Caco-2 (cell line): ENCODE measurements around the gene DAND5. TPM values are rescaled to one million over a fixed set of nuclear protein-coding genes. Genes with fewer than 3 reads are reported as not detected.

Experiments used
- BruUV-seq: library from RNA; stranded (reverse); fragments of 400-500 nt; replicated peaks from 2 replicates; lab custom pipeline; 2021; lab: Mats Ljungman, UMichigan
- CTCF ChIA-PET: fragments of 300-600 bp; sonication (Branson Sonifier 250); formaldehyde crosslinking; loops from one replicate; lab custom pipeline; 2022; ENCODE audit warnings: antibody characterized with exemption; lab: Charles Lee
- POLR2A ChIA-PET: fragments of 300-600 bp; sonication (Branson Sonifier 250); formaldehyde crosslinking; loops from one replicate; lab custom pipeline; 2022; ENCODE audit warnings: antibody characterized with exemption; lab: Charles Lee
- DNase-seq, 2 experiments: peaks; one replicate each; pipeline versions ENCODE4 v3.0.0 to v3.0.0-alpha.2; 2020 to 2022
- H3K27me3 ChIP-seq: replicated peaks from 2 replicates; pipeline ENCODE4 v1.6.0; 2011; ENCODE audit warnings: low read length; ENCODE audit not compliant: control insufficient read depth, insufficient read depth
- H3K36me3 ChIP-seq: 2 replicates; pipeline ENCODE4 v1.5.1; 2011; ENCODE audit warnings: low read length; ENCODE audit not compliant: control insufficient read depth, insufficient read depth
- H3K4me1 ChIP-seq: fragments of 250-450 bp; sonication (Bioruptor Pico); 2 replicates; pipeline ENCODE4 v1.5.1; 2020; ENCODE audit warnings: mild to moderate bottlenecking
- H3K4me3 ChIP-seq: 2 replicates; pipeline ENCODE4 v1.5.1; 2011; ENCODE audit warnings: low read depth, mild to moderate bottlenecking, control low read depth, low read length
- H3K9me3 ChIP-seq: fragments of 250-450 bp; sonication (Bioruptor Pico); 2 replicates; pipeline ENCODE4 v1.5.1; 2020; ENCODE audit warnings: mild to moderate bottlenecking, moderate library complexity
- H3K27ac Mint-ChIP-seq: one replicate; pipeline ENCODE4 v1.8.0; 2022; ENCODE audit warnings: mixed read lengths; ENCODE audit not compliant: unreplicated experiment
- H3K27me3 Mint-ChIP-seq: one replicate; pipeline ENCODE4 v1.8.0; 2022; ENCODE audit warnings: mixed read lengths; ENCODE audit not compliant: insufficient read depth, unreplicated experiment
- H3K36me3 Mint-ChIP-seq: one replicate; pipeline ENCODE4 v1.8.0; 2022; ENCODE audit warnings: mild to moderate bottlenecking, mixed read lengths; ENCODE audit not compliant: insufficient read depth, unreplicated experiment
- H3K4me1 Mint-ChIP-seq: one replicate; pipeline ENCODE4 v1.8.0; 2022; ENCODE audit warnings: low read depth, mixed read lengths; ENCODE audit not compliant: unreplicated experiment
- H3K4me3 Mint-ChIP-seq: one replicate; pipeline ENCODE4 v1.8.0; 2022; ENCODE audit warnings: mild to moderate bottlenecking, moderate library complexity, mixed read lengths; ENCODE audit not compliant: unreplicated experiment
- H3K9me3 Mint-ChIP-seq: one replicate; pipeline ENCODE4 v1.8.0; 2022; ENCODE audit warnings: mixed read lengths; ENCODE audit not compliant: unreplicated experiment
- CTCF ChIP-seq, 2 experiments: fragments of 200-600 bp in 1 of 2; IDR thresholded peaks; 1 replicate in 1 of 2; 2 replicates in 1 of 2; pipeline versions ENCODE4 v1.5.1 to v1.8.0; 2011 to 2022; ENCODE audit warnings: antibody characterized with exemption in 1 of 2, control low read depth in 1 of 2, inconsistent platforms in 1 of 2, low read depth in 1 of 2, low read length in 1 of 2, mild to moderate bottlenecking in 1 of 2, moderate library complexity in 1 of 2; ENCODE audit not compliant: insufficient read depth in 1 of 2, severe bottlenecking in 1 of 2, unreplicated experiment in 1 of 2
- intact Hi-C: fragments of 100-400 bp; cut with micrococcal nuclease; formaldehyde crosslinking; loops from one replicate; pipeline ENCODE4 v1.10.0; 2022; ENCODE audit not compliant: unreplicated experiment
- total RNA-seq: library from RNA; stranded (reverse); gene quantifications from 2 replicates; pipeline ENCODE4 v1.2.3, GENCODE V29; 2022

DAND5 gene
- total RNA-seq, 1 experiment from 2014 or later: not detected

- no peaks in the 10 kb centered on the region for H3K9me3 Mint-ChIP-seq
- Histone ChIP-seq H3K9me3 (no peaks in the 10 kb centered on the region; the same call in 1 of the 2 replicates), H3K27me3 (no peaks in the 10 kb centered on the region), H3K4me3 (no peak overlapping the region), H3K4me1 (peaks cover 3% of the 10 kb centered on the region; the same call in 1 of the 2 replicates), H3K36me3 (no peaks in the 10 kb centered on the region)
- no peaks in the 10 kb centered on the region for H3K4me1 Mint-ChIP-seq
- H3K27me3 Mint-ChIP-seq: peaks cover 5% of the 10 kb centered on the region
- POLR2A ChIA-PET: no interaction called here
- TF ChIP-seq CTCF (IDR thresholded peaks at IDR 0.05; ENCODE audit: insufficient read depth in 1 of 2, low read depth in 1 of 2, low read length in 1 of 2, severe bottlenecking in 1 of 2, unreplicated experiment in 1 of 2): no peak
- no peak overlapping the region for H3K27ac Mint-ChIP-seq
- no peaks in the 10 kb centered on the region for H3K36me3 Mint-ChIP-seq
- CTCF ChIA-PET: no interaction called here
- no peak overlapping the region for H3K4me3 Mint-ChIP-seq
- intact Hi-C loops: loop anchor here (1.0 kb wide), 1 partner anchor 26 kb away; no protein-coding TSS in a partner anchor
- no peak for DNase-seq
- no TSS peak for BruUV-seq
These were observed 18.4 kb downstream of the DAND5 start for GRCh38 chr19:12987781-12988180.

GRCh38 chr19:12990431-12990830 is 21.1 kb downstream of the DAND5 start:
- H3K4me1 Mint-ChIP-seq: no peaks in the 10 kb centered on the region
- peaks cover 6% of the 10 kb centered on the region for H3K36me3 Mint-ChIP-seq
- no peak for DNase-seq
- no peaks in the 10 kb centered on the region for H3K9me3 Mint-ChIP-seq
- POLR2A ChIA-PET: no interaction called here
- H3K4me3 Mint-ChIP-seq: no peak overlapping the region
- intact Hi-C loops: no loop called here
- peaks cover 2% of the 10 kb centered on the region; the same call in 1 of the 2 replicates for H3K27me3 ChIP-seq
- no peak overlapping the region for H3K27ac Mint-ChIP-seq
- no peaks in the 10 kb centered on the region for H3K36me3 ChIP-seq
- no peaks in the 10 kb centered on the region for H3K4me1 ChIP-seq
- no peaks in the 10 kb centered on the region for H3K9me3 ChIP-seq
- TF ChIP-seq CTCF (IDR thresholded peaks at IDR 0.05; ENCODE audit: insufficient read depth in 1 of 2, low read depth in 1 of 2, low read length in 1 of 2, severe bottlenecking in 1 of 2, unreplicated experiment in 1 of 2): no peak
- CTCF ChIA-PET: no interaction called here
- no TSS peak for BruUV-seq
- peaks cover 15% of the 10 kb centered on the region for H3K27me3 Mint-ChIP-seq
- H3K4me3 ChIP-seq: no peak overlapping the region

DNA sequence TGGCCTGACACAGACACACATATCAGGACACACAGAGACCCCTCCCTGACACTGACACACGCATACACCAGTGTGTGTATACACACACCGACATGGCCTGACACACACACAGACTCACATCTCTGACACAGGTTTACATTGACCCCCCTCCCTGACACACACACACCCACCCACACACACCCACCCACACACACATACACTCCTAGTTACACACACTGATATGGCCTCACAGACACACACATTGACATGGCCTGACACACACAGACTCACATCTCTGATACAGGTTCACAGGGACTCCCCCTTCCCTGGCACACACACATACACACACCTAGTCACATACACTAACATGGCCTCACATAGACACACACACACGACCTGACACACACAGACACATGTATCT is 21.5 kb downstream of the DAND5 start:
- CTCF ChIA-PET: no interaction called here
- no peaks in the 10 kb centered on the region for H3K9me3 Mint-ChIP-seq
- no TSS peak for BruUV-seq

More for the DNA sequence above, 21.5 kb downstream of the DAND5 start:
- no peak for DNase-seq
- intact Hi-C loops: no loop called here
- Mint-ChIP-seq H3K4me1 (no peaks in the 10 kb centered on the region), H3K4me3 (no peak overlapping the region), H3K27ac (no peak overlapping the region), H3K36me3 (peaks cover 6% of the 10 kb centered on the region), H3K27me3 (peaks cover 15% of the 10 kb centered on the region)
- H3K4me3 ChIP-seq: no peak overlapping the region
- H3K36me3 ChIP-seq: no peaks in the 10 kb centered on the region
- no peaks in the 10 kb centered on the region for H3K4me1 ChIP-seq
- no peak for TF ChIP-seq CTCF (IDR thresholded peaks at IDR 0.05; ENCODE audit: insufficient read depth in 1 of 2, low read depth in 1 of 2, low read length in 1 of 2, severe bottlenecking in 1 of 2, unreplicated experiment in 1 of 2)
- peaks cover 2% of the 10 kb centered on the region; the same call in 1 of the 2 replicates for H3K27me3 ChIP-seq
- no peaks in the 10 kb centered on the region for H3K9me3 ChIP-seq
- POLR2A ChIA-PET: no interaction called here
